Activated effector memory CD4-positive, alpha-beta T cell treated with Interleukin-2 at 50 U/mL for 16 hours (primary cell): ENCODE measurements around the gene DRC7.
"Not testable (repeated sequence)": the region's sequence is repeated elsewhere in the genome, so short reads cannot be mapped to it uniquely, and the experiment has no call there.

Experiments used
- DNase-seq: peaks from one replicate; pipeline ENCODE4 v3.0.0-alpha.2; 2020

Gene DRC7

GRCh38 chr16:57739756-57740422 is 45.3 kb downstream of the DRC7 start:
- no peak for DNase-seq

GRCh38 chr16:57740423-57741071 is 45.9 kb downstream of the DRC7 start:
- no peak for DNase-seq

- DNase-seq = no peak
Measured at GRCh38 chr16:57741660-57742191, 47.1 kb downstream of the DRC7 start.

- DNase-seq = no peak
Measured at GRCh38 chr16:57742543-57742942, 47.9 kb downstream of the DRC7 start.

- DNase-seq = no peak
Measured at GRCh38 chr16:57743458-57743857, 48.9 kb downstream of the DRC7 start.

GRCh38 chr16:57743886-57744641 is 49.5 kb downstream of the DRC7 start:
- no peak for DNase-seq

GRCh38 chr16:57744642-57744903 is 50.0 kb downstream of the DRC7 start:
- no peak for DNase-seq

GRCh38 chr16:57745768-57746167 is 51.2 kb downstream of the DRC7 start:
- DNase-seq = no peak

- DNase-seq = not testable (repeated sequence)
Measured at GRCh38 chr16:57746316-57746715, 51.7 kb downstream of the DRC7 start.

GRCh38 chr16:57747091-57747490 is 52.5 kb downstream of the DRC7 start:
- DNase-seq = no peak

- DNase-seq = no peak
Measured at GRCh38 chr16:57747496-57747895, 52.9 kb downstream of the DRC7 start.

- DNase-seq = no peak
Measured at GRCh38 chr16:57747996-57748395, 53.4 kb downstream of the DRC7 start.

GRCh38 chr16:57748596-57748995 is 54.0 kb downstream of the DRC7 start:
- no peak for DNase-seq

- no peak for DNase-seq
Measured at GRCh38 chr16:57749101-57749692, 54.6 kb downstream of the DRC7 start.

- no peak for DNase-seq
Measured at GRCh38 chr16:57749856-57750452, 55.3 kb downstream of the DRC7 start.

GRCh38 chr16:57750796-57751538 is 56.4 kb downstream of the DRC7 start:
- no peak for DNase-seq

- DNase-seq = no peak
Measured at GRCh38 chr16:57751539-57752202, 57.1 kb downstream of the DRC7 start.

- no peak for DNase-seq
Measured at GRCh38 chr16:57752203-57752580, 57.6 kb downstream of the DRC7 start.

- no peak for DNase-seq
Measured at GRCh38 chr16:57752581-57753447, 58.2 kb downstream of the DRC7 start.

GRCh38 chr16:57753448-57754353 is 59.1 kb downstream of the DRC7 start:
- no peak for DNase-seq
